ENCODE data around the gene CACNB2. TPM values are rescaled to one million over a fixed set of nuclear protein-coding genes. Genes with fewer than 3 reads are reported as not detected.

Gene CACNB2
- total RNA-seq, 2 donors from 2014 or later = 12.5 to 12.7 TPM

GRCh38 chr10:18142151-18142550, 1.9 kb downstream of the CACNB2 start:
- Histone ChIP-seq H3K9me3 (no peaks in the 10 kb centered on the region), H3K36me3 (replicated peaks in 1 of 2; ENCODE audit: insufficient read depth in 1 of 2, low read depth in 2 of 2) (no peaks in the 10 kb centered on the region), H3K27me3 (no peaks in the 10 kb centered on the region), H3K4me3 (no peak overlapping the region), H3K27ac (no peak overlapping the region), H3K4me1 (peaks cover 25% of the 10 kb centered on the region)
- DNase-seq (no peak), ATAC-seq (no peak)
- TF ChIP-seq CTCF (IDR thresholded peaks at IDR 0.05) (no peak), POLR2A (IDR thresholded peaks at IDR 0.05) (no peak)
- WGBS, 2 donors = 51 to 58% methylated on average over 4 of the region's 4 CpGs
- intact Hi-C loops (cut with DNase I) = no loop called here

- intact Hi-C loops (cut with DNase I) = no loop called here
- 89 to 97% methylated on average over 1 of the region's 1 CpG for WGBS, 2 donors
Observed at GRCh38 chr10:18144396-18144795, 4.2 kb downstream of the CACNB2 start.

GRCh38 chr10:18144928-18145327, 4.7 kb downstream of the CACNB2 start:
- TF ChIP-seq CTCF (IDR thresholded peaks at IDR 0.05) (no peak), POLR2A (IDR thresholded peaks at IDR 0.05) (peak in 1 of 3 donors; percentile 27)
- no peaks in the 10 kb centered on the region for H3K27me3 ChIP-seq
- H3K36me3 ChIP-seq (replicated peaks in 1 of 2; ENCODE audit: insufficient read depth in 1 of 2, low read depth in 2 of 2) = no peaks in the 10 kb centered on the region
- H3K27ac ChIP-seq = peak overlapping the region in 1 of 4 donors; percentile 35
- H3K9me3 ChIP-seq = no peaks in the 10 kb centered on the region
- ATAC-seq = peak; percentile 60
- DNase-seq = peak; percentile 70 to 78 (median 75)
- intact Hi-C loops (cut with DNase I) = no loop called here
- 24 to 25% methylated on average over 6 of the region's 6 CpGs for WGBS, 2 donors
- H3K4me3 ChIP-seq = no peak overlapping the region
- peaks cover 18% of the 10 kb centered on the region for H3K4me1 ChIP-seq

More at GRCh38 chr10:18144396-18144795, 4.2 kb downstream of the CACNB2 start:
- H3K27ac ChIP-seq = peak overlapping the region in 1 of 4 donors; percentile 35
- no peaks in the 10 kb centered on the region for H3K9me3 ChIP-seq
- TF ChIP-seq CTCF (IDR thresholded peaks at IDR 0.05) (no peak), POLR2A (IDR thresholded peaks at IDR 0.05) (no peak)
- DNase-seq = no peak
- peaks cover 24% of the 10 kb centered on the region for H3K4me1 ChIP-seq
- H3K4me3 ChIP-seq = no peak overlapping the region
- H3K36me3 ChIP-seq (replicated peaks in 1 of 2; ENCODE audit: insufficient read depth in 1 of 2, low read depth in 2 of 2) = no peaks in the 10 kb centered on the region
- no peak for ATAC-seq
- H3K27me3 ChIP-seq = no peaks in the 10 kb centered on the region

GRCh38 chr10:18145652-18146051, 5.4 kb downstream of the CACNB2 start:
- intact Hi-C loops (cut with DNase I) = no loop called here
- peaks cover 17% of the 10 kb centered on the region for H3K4me1 ChIP-seq
- peak overlapping the region in 1 of 4 donors; percentile 35 for H3K27ac ChIP-seq
- H3K27me3 ChIP-seq = no peaks in the 10 kb centered on the region
- no peaks in the 10 kb centered on the region for H3K36me3 ChIP-seq (replicated peaks in 1 of 2; ENCODE audit: insufficient read depth in 1 of 2, low read depth in 2 of 2)
- H3K9me3 ChIP-seq = no peaks in the 10 kb centered on the region
- TF ChIP-seq POLR2A (IDR thresholded peaks at IDR 0.05) (no peak), CTCF (IDR thresholded peaks at IDR 0.05) (no peak)
- DNase-seq (no peak), ATAC-seq (no peak)
- WGBS, 2 donors = 72 to 81% methylated on average over 2 of the region's 2 CpGs
- H3K4me3 ChIP-seq = no peak overlapping the region

- H3K9me3 ChIP-seq = no peaks in the 10 kb centered on the region
- no peaks in the 10 kb centered on the region for H3K36me3 ChIP-seq (replicated peaks in 1 of 2; ENCODE audit: insufficient read depth in 1 of 2, low read depth in 2 of 2)
- no peak overlapping the region for H3K27ac ChIP-seq
- no peaks in the 10 kb centered on the region for H3K27me3 ChIP-seq
- H3K4me3 ChIP-seq = no peak overlapping the region
- DNase-seq (no peak), ATAC-seq (no peak)
- WGBS, 2 donors = 80 to 83% methylated on average over 6 of the region's 6 CpGs
- TF ChIP-seq CTCF (IDR thresholded peaks at IDR 0.05) (no peak), POLR2A (IDR thresholded peaks at IDR 0.05) (no peak)
- H3K4me1 ChIP-seq = no peaks in the 10 kb centered on the region
- intact Hi-C loops (cut with DNase I) = no loop called here
Observed at GRCh38 chr10:18149196-18149800, 9.1 kb downstream of the CACNB2 start.
